OCI-LY7 (cell line): ENCODE data around the gene DRG2. TPM values are rescaled to one million over a fixed set of nuclear protein-coding genes. Genes with fewer than 3 reads are reported as not detected.

ENCODE experiments used
- BruUV-seq: library from RNA; stranded (reverse); fragments of 400-500 nt; replicated peaks from 2 replicates; lab custom pipeline; 2021; lab: Mats Ljungman, UMichigan
- CTCF ChIA-PET: fragments of 300-600 bp; sonication (Branson Sonifier 250); formaldehyde crosslinking; loops from one replicate; lab custom pipeline; 2022; ENCODE audit warnings: antibody characterized with exemption; ENCODE audit not compliant: unreplicated experiment; lab: Charles Lee
- POLR2A ChIA-PET: fragments of 300-600 bp; sonication (Branson Sonifier 250); formaldehyde crosslinking; loops from one replicate; lab custom pipeline; 2022; ENCODE audit warnings: antibody characterized with exemption; lab: Charles Lee
- DNase-seq: peaks from one replicate; pipeline ENCODE4 v3.0.0-alpha.2; 2015; ENCODE audit warnings: low spot score
- H2AFZ ChIP-seq: fragments of 200-600 bp; sonication (generic), shearing (Covaris generic); 2 replicates; pipeline ENCODE4 v1.6.1; 2014; ENCODE audit warnings: mild to moderate bottlenecking, antibody characterized with exemption, low read length, moderate library complexity
- H3K27ac ChIP-seq: fragments of 200-600 bp; sonication (generic); 2 replicates; pipeline ENCODE4 v1.5.1; 2014; ENCODE audit warnings: mixed run types, low read depth, mild to moderate bottlenecking, moderate library complexity, low read length, inconsistent platforms; ENCODE audit not compliant: poor library complexity, severe bottlenecking
- H3K36me3 ChIP-seq: fragments of 200-600 bp; sonication (generic); 2 replicates; pipeline ENCODE4 v1.6.1; 2014; ENCODE audit warnings: mild to moderate bottlenecking, antibody characterized with exemption, low read length, moderate library complexity, mixed read lengths; ENCODE audit not compliant: insufficient read depth
- H3K4me1 ChIP-seq: fragments of 200-600 bp; sonication (generic); 2 replicates; pipeline ENCODE4 v1.5.1; 2014; ENCODE audit warnings: mild to moderate bottlenecking, low read length; ENCODE audit not compliant: insufficient read depth, poor library complexity, severe bottlenecking
- H3K4me2 ChIP-seq: fragments of 200-600 bp; sonication (generic); 2 replicates; pipeline ENCODE4 v1.6.1; 2014; ENCODE audit warnings: mild to moderate bottlenecking, low read length
- H3K4me3 ChIP-seq: fragments of 200-600 bp; sonication (generic); 2 replicates; pipeline ENCODE4 v1.5.1; 2014; ENCODE audit warnings: mild to moderate bottlenecking, low read depth, low read length; ENCODE audit not compliant: poor library complexity, severe bottlenecking
- H3K79me2 ChIP-seq: fragments of 200-600 bp; sonication (generic); 2 replicates; pipeline ENCODE4 v1.6.1; 2016; ENCODE audit warnings: low read depth, mild to moderate bottlenecking, low read length, moderate library complexity, mixed read lengths; ENCODE audit not compliant: insufficient read depth
- H3K9me2 ChIP-seq: fragments of 200-600 bp; sonication (generic); 2 replicates; pipeline ENCODE4 v1.6.1; 2016; ENCODE audit warnings: mild to moderate bottlenecking, low read length, mixed read lengths; ENCODE audit not compliant: insufficient read depth
- H3K9me3 ChIP-seq: fragments of 200-600 bp; sonication (generic); 2 replicates; pipeline ENCODE4 v1.6.1; 2014; ENCODE audit warnings: mild to moderate bottlenecking, mixed run types, low read length, mixed read lengths
- H4K20me1 ChIP-seq: fragments of 200-600 bp; sonication (generic); 2 replicates; pipeline ENCODE4 v1.6.1; 2014; ENCODE audit warnings: mild to moderate bottlenecking, antibody characterized with exemption, low read length, moderate library complexity, mixed read lengths; ENCODE audit not compliant: insufficient read depth
- CTCF ChIP-seq: fragments of 200-600 bp; sonication (generic); conservative IDR thresholded peaks from 2 replicates; pipeline ENCODE4 v1.5.1; 2014; ENCODE audit warnings: mild to moderate bottlenecking, antibody characterized with exemption, low read length, moderate library complexity, mixed read lengths
- EZH2phosphoT487 ChIP-seq: fragments of 200-600 bp; sonication (generic); IDR thresholded peaks from 2 replicates; pipeline ENCODE4 v1.6.1; 2018; ENCODE audit warnings: low read depth, borderline replicate concordance, mild to moderate bottlenecking, mixed run types, antibody characterized with exemption, low read length, moderate library complexity, mixed read lengths
- intact Hi-C: fragments of 100-400 bp; cut with micrococcal nuclease; formaldehyde crosslinking; loops from one replicate; pipeline ENCODE4 v1.10.0; 2022; ENCODE audit not compliant: unreplicated experiment
- total RNA-seq, 2 experiments: library from RNA; depleted of rRNA in 1 of 2; stranded (reverse); fragments of >200 nt in 1 of 2; shearing (Covaris generic) in 1 of 2; gene quantifications; 2 replicates each; pipeline ENCODE4 v1.2.3, GENCODE V29; 2014 to 2022

DRG2 gene
- total RNA-seq, 2 experiments from 2014 or later: 60.4 to 62.6 TPM

GRCh38 chr17:18038861-18039534, 48.8 kb upstream of the DRG2 start, which contains the start of the genes ATPAF2 and GID4:
TSS of gene ATPAF2 (minus strand) at chr17:18039168. CDS start at chr17:18039013, 155 bp downstream.
TSS of gene GID4 (plus strand) at chr17:18039408. CDS start at chr17:18039465, 57 bp downstream.
- ChIA-PET CTCF (no interaction called here), POLR2A (no interaction called here)
- H3K9me2 ChIP-seq: no peaks in the 10 kb centered on the region
- TF ChIP-seq EZH2phosphoT487 (no peak), CTCF (peak; percentile 28; the same call in 1 of the 2 replicates)
- no peaks in the 10 kb centered on the region; the same call in 1 of the 2 replicates for H3K36me3 ChIP-seq
- H4K20me1 ChIP-seq: peaks cover 1% of the 10 kb centered on the region; the same call in 1 of the 2 replicates
- peak; percentile 100 for DNase-seq
- H3K9me3 ChIP-seq: no peaks in the 10 kb centered on the region
- peaks cover 41% of the 10 kb centered on the region for H3K4me1 ChIP-seq
- peak within 1 kb of the TSS; percentile 69; the same call in 1 of the 2 replicates for H2AFZ ChIP-seq
- peaks cover 58% of the 10 kb centered on the region; the same call in 1 of the 2 replicates for H3K79me2 ChIP-seq
- no TSS peak for BruUV-seq
- H3K4me2 ChIP-seq: peak within 1 kb of the TSS; percentile 96
- intact Hi-C loops: loop anchor here (2.0 to 5.0 kb wide), 2 partner anchors 66 to 217 kb away; partner anchors contain the start of genes DRC3 and TOM1L2
- peak within 1 kb of the TSS; percentile 49 for H3K27ac ChIP-seq
- H3K4me3 ChIP-seq: peak within 1 kb of the TSS; percentile 82

GRCh38 chr17:18039535-18040260, 48.0 kb upstream of the DRG2 start:
- no TSS peak for BruUV-seq
- ChIA-PET CTCF (no interaction called here), POLR2A (no interaction called here)
- Histone ChIP-seq H3K36me3 (no peaks in the 10 kb centered on the region; the same call in 1 of the 2 replicates), H3K4me2 (peak overlapping the region; percentile 96), H4K20me1 (peaks cover 6% of the 10 kb centered on the region; the same call in 1 of the 2 replicates), H3K4me3 (peak overlapping the region; percentile 82), H3K4me1 (peaks cover 34% of the 10 kb centered on the region), H3K79me2 (peaks cover 51% of the 10 kb centered on the region; the same call in 1 of the 2 replicates), H3K27ac (peak overlapping the region; percentile 12), H3K9me2 (no peaks in the 10 kb centered on the region), H2AFZ (peak overlapping the region; percentile 69; the same call in 1 of the 2 replicates), H3K9me3 (no peaks in the 10 kb centered on the region)
- DNase-seq: peak; percentile 60
- no peak for TF ChIP-seq CTCF
- no peak for TF ChIP-seq EZH2phosphoT487
- intact Hi-C loops: loop anchor here (2.0 to 5.0 kb wide), 2 partner anchors 67 to 217 kb away; partner anchors contain the start of genes DRC3 and TOM1L2
